Keratinocyte (primary cell): ENCODE measurements around the gene ERRFI1. TPM values are rescaled to one million over a fixed set of nuclear protein-coding genes. Genes with fewer than 3 reads are reported as not detected.

Source experiments
- DNase-seq: peaks from one replicate; pipeline ENCODE4 v3.0.0-alpha.2; 2011; ENCODE audit warnings: low read depth, missing footprints, low spot score
- FAIRE-seq: peaks from 2 replicates; lab custom pipeline; 2011; peaks lifted over from hg19 to GRCh38; lab: Jason Lieb, UNC
- H2AFZ ChIP-seq: 2 replicates; pipeline ENCODE4 v1.6.0; 2012; ENCODE audit warnings: low read length, control low read depth, inconsistent platforms; ENCODE audit not compliant: control insufficient read depth
- H3K27ac ChIP-seq: 2 replicates; pipeline ENCODE4 v1.5.1; 2011; ENCODE audit warnings: low read length; ENCODE audit not compliant: control insufficient read depth, insufficient read depth
- H3K27me3 ChIP-seq: 3 replicates; pipeline ENCODE4 v1.6.0; 2011; ENCODE audit warnings: low read length; ENCODE audit not compliant: control insufficient read depth, insufficient read depth; ENCODE audit errors: extremely low read depth
- H3K36me3 ChIP-seq, 2 experiments: 2 replicates in 1 of 2; 3 replicates in 1 of 2; pipeline ENCODE4 v1.5.1; 2011; ENCODE audit warnings: low read length in 2 of 2, mild to moderate bottlenecking in 1 of 2; ENCODE audit not compliant: control insufficient read depth in 2 of 2, insufficient read depth in 2 of 2; ENCODE audit errors: extremely low read depth in 1 of 2
- H3K4me1 ChIP-seq: 3 replicates; pipeline ENCODE4 v1.5.1; 2011; ENCODE audit warnings: low read length; ENCODE audit not compliant: control insufficient read depth, insufficient read depth; ENCODE audit errors: extremely low read depth
- H3K4me2 ChIP-seq: 3 replicates; pipeline ENCODE4 v1.6.0; 2011; ENCODE audit warnings: low read depth, low read length; ENCODE audit not compliant: control insufficient read depth, insufficient read depth; ENCODE audit errors: extremely low read depth
- H3K4me3 ChIP-seq, 3 experiments: fragments of 200-600 bp in 1 of 3; sonication (generic) in 1 of 3; 2 replicates in 2 of 3; 3 replicates in 1 of 3; pipeline ENCODE4 v1.5.1; 2011 to 2016; ENCODE audit warnings: low read length in 3 of 3, mild to moderate bottlenecking in 3 of 3, control low read depth in 2 of 3, inconsistent platforms in 1 of 3, low read depth in 1 of 3, mixed read lengths in 1 of 3, mixed run types in 1 of 3, moderate library complexity in 1 of 3; ENCODE audit not compliant: control insufficient read depth in 2 of 3, insufficient read depth in 2 of 3; ENCODE audit errors: extremely low read depth in 1 of 3
- H3K79me2 ChIP-seq: 2 replicates; pipeline ENCODE4 v1.6.0; 2012; ENCODE audit warnings: low read length; ENCODE audit not compliant: control insufficient read depth, insufficient read depth
- H3K9ac ChIP-seq: 3 replicates; pipeline ENCODE4 v1.6.0; 2011; ENCODE audit warnings: low read length; ENCODE audit not compliant: control insufficient read depth, insufficient read depth; ENCODE audit errors: extremely low read depth
- H3K9me1 ChIP-seq: 3 replicates; pipeline ENCODE4 v1.6.0; 2011; ENCODE audit warnings: low read length; ENCODE audit not compliant: control insufficient read depth, insufficient read depth; ENCODE audit errors: extremely low read depth
- H3K9me3 ChIP-seq: 2 replicates; pipeline ENCODE4 v1.5.1; 2012; ENCODE audit warnings: low read depth, low read length; ENCODE audit not compliant: control insufficient read depth
- H4K20me1 ChIP-seq: 3 replicates; pipeline ENCODE4 v1.6.0; 2011; ENCODE audit warnings: low read length; ENCODE audit not compliant: control insufficient read depth, insufficient read depth; ENCODE audit errors: extremely low read depth
- CTCF ChIP-seq, 3 experiments: IDR thresholded peaks in 1 of 3; conservative IDR thresholded peaks in 1 of 3; optimal IDR thresholded peaks in 1 of 3; 2 replicates in 2 of 3; 3 replicates in 1 of 3; pipeline versions ENCODE3 to v1.5.1; 2011; ENCODE audit warnings: low read length in 3 of 3, mild to moderate bottlenecking in 3 of 3, moderate library complexity in 2 of 3, control low read depth in 1 of 3, inconsistent platforms in 1 of 3; ENCODE audit not compliant: insufficient read depth in 2 of 3; ENCODE audit errors: extremely low read depth in 1 of 3
- EZH2 ChIP-seq: IDR thresholded peaks from one replicate; pipeline ENCODE4 v1.6.1; 2012; ENCODE audit warnings: inconsistent platforms, mild to moderate bottlenecking, low read length, moderate library complexity
- dilution Hi-C: fragments of 300-500 bp; cut with MboI; formaldehyde crosslinking; loops from one replicate; pipeline ENCODE4 v1.7.0; 2020; ENCODE audit warnings: low sequenced_read_pairs; ENCODE audit not compliant: extremely low pct_ligation_motif_present
- polyA plus RNA-seq, 5 experiments: library from polyadenylated mRNA; depleted of rRNA in 3 of 5; stranded (reverse) in 3 of 5; stranded (forward) in 1 of 5; unstranded in 1 of 5; fragments of >200 nt; gene quantifications; 1 replicate in 1 of 5; 2 replicates in 3 of 5; 3 replicates in 1 of 5; pipeline versions ENCODE4 v1.2.1 to v1.2.3, GENCODE V29; 2011 to 2012; ENCODE audit warnings: missing spikeins in 2 of 5, low read depth in 1 of 5, low replicate concordance in 1 of 5

Gene ERRFI1
- polyA plus RNA-seq, 1 donor (not counting 4 experiments of a cell fraction or from before 2014, with no cell fraction given) = 130 TPM

GRCh38 chr1:8039071-8039470 is 13.0 kb upstream of the ERRFI1 start:
- FAIRE-seq = no peak

GRCh38 chr1:8035289-8035688 is 9.2 kb upstream of the ERRFI1 start:
- peak; percentile 53 for FAIRE-seq

More at GRCh38 chr1:8039071-8039470, 13.0 kb upstream of the ERRFI1 start:
- H3K79me2 ChIP-seq = no peaks in the 10 kb centered on the region
- H3K4me1 ChIP-seq = peaks cover 16% of the 10 kb centered on the region
- no peak overlapping the region for H2AFZ ChIP-seq
- dilution Hi-C loops = no loop called here
- DNase-seq = no peak
- no peaks in the 10 kb centered on the region for H3K36me3 ChIP-seq
- no peaks in the 10 kb centered on the region for H3K9me1 ChIP-seq
- no peaks in the 10 kb centered on the region for H3K9me3 ChIP-seq
- H3K4me3 ChIP-seq = no peak overlapping the region
- H3K27me3 ChIP-seq = no peaks in the 10 kb centered on the region
- no peak overlapping the region for H3K4me2 ChIP-seq
- H4K20me1 ChIP-seq = no peaks in the 10 kb centered on the region
- no peak overlapping the region for H3K9ac ChIP-seq
- no peak overlapping the region for H3K27ac ChIP-seq
- TF ChIP-seq CTCF (optimal IDR thresholded peaks at IDR 0.05 in 1 of 3, IDR thresholded peaks at IDR 0.05 in 1 of 3, conservative IDR thresholded peaks at IDR 0.05 in 1 of 3; ENCODE audit: extremely low read depth in 1 of 3, insufficient read depth in 2 of 3, low read length in 3 of 3) (no peak), EZH2 (no peak)

More at GRCh38 chr1:8035289-8035688, 9.2 kb upstream of the ERRFI1 start:
- H3K4me2 ChIP-seq = no peak overlapping the region
- no peaks in the 10 kb centered on the region for H3K9me1 ChIP-seq
- H3K9me3 ChIP-seq = no peaks in the 10 kb centered on the region
- no peak for DNase-seq
- H3K79me2 ChIP-seq = no peaks in the 10 kb centered on the region
- H3K27me3 ChIP-seq = no peaks in the 10 kb centered on the region
- H4K20me1 ChIP-seq = no peaks in the 10 kb centered on the region
- no peak overlapping the region for H3K9ac ChIP-seq
- H3K4me1 ChIP-seq = peaks cover 12% of the 10 kb centered on the region
- H3K36me3 ChIP-seq = no peaks in the 10 kb centered on the region
- H2AFZ ChIP-seq = no peak overlapping the region
- no peak overlapping the region for H3K4me3 ChIP-seq
- TF ChIP-seq EZH2 (no peak), CTCF (optimal IDR thresholded peaks at IDR 0.05 in 1 of 3, IDR thresholded peaks at IDR 0.05 in 1 of 3, conservative IDR thresholded peaks at IDR 0.05 in 1 of 3; ENCODE audit: extremely low read depth in 1 of 3, insufficient read depth in 2 of 3, low read length in 3 of 3) (no peak)
- H3K27ac ChIP-seq = no peak overlapping the region
- dilution Hi-C loops = no loop called here
